IPS-15b (cell line): ENCODE results near the gene TGFA.

Source experiments
- H3K27me3 ChIP-seq: one replicate; pipeline ENCODE4 v1.6.1; 2013; ENCODE audit warnings: low read length; ENCODE audit not compliant: control insufficient read depth, insufficient read depth
- H3K36me3 ChIP-seq: one replicate; pipeline ENCODE4 v1.6.1; 2013; ENCODE audit warnings: low read length; ENCODE audit not compliant: control insufficient read depth, insufficient read depth
- H3K4me1 ChIP-seq: one replicate; pipeline ENCODE4 v1.6.1; 2013; ENCODE audit warnings: mild to moderate bottlenecking, low read length; ENCODE audit not compliant: control insufficient read depth, insufficient read depth
- H3K4me3 ChIP-seq: one replicate; pipeline ENCODE4 v1.5.1; 2013; ENCODE audit warnings: low read depth, low read length
- H3K9ac ChIP-seq: one replicate; pipeline ENCODE4 v1.6.1; 2013; ENCODE audit warnings: low read depth, mild to moderate bottlenecking, low read length
- H3K9me3 ChIP-seq: one replicate; pipeline ENCODE4 v1.6.1; 2013; ENCODE audit warnings: mild to moderate bottlenecking, low read length; ENCODE audit not compliant: control insufficient read depth, insufficient read depth

The TGFA gene

GRCh38 chr2:70520825-70521224 lies 32.8 kb downstream of the TGFA start:
- H3K9me3 ChIP-seq: no peaks in the 10 kb centered on the region
- no peaks in the 10 kb centered on the region for H3K27me3 ChIP-seq
- no peaks in the 10 kb centered on the region for H3K36me3 ChIP-seq
- no peak overlapping the region for H3K9ac ChIP-seq
- H3K4me3 ChIP-seq: no peak overlapping the region
- H3K4me1 ChIP-seq: peaks cover 8% of the 10 kb centered on the region

- Histone ChIP-seq H3K4me1 (peaks cover 8% of the 10 kb centered on the region), H3K36me3 (no peaks in the 10 kb centered on the region), H3K9me3 (no peaks in the 10 kb centered on the region), H3K9ac (no peak overlapping the region), H3K27me3 (no peaks in the 10 kb centered on the region), H3K4me3 (no peak overlapping the region)
Measured at GRCh38 chr2:70519453-70519852, 34.2 kb downstream of the TGFA start.

GRCh38 chr2:70518557-70518956 lies 35.1 kb downstream of the TGFA start:
- peaks cover 1% of the 10 kb centered on the region for H3K4me1 ChIP-seq
- H3K36me3 ChIP-seq: no peaks in the 10 kb centered on the region

GRCh38 chr2:70517804-70518203 lies 35.8 kb downstream of the TGFA start:
- no peak overlapping the region for H3K9ac ChIP-seq
- no peaks in the 10 kb centered on the region for H3K4me1 ChIP-seq
- no peaks in the 10 kb centered on the region for H3K27me3 ChIP-seq
- H3K4me3 ChIP-seq: no peak overlapping the region
- H3K9me3 ChIP-seq: no peaks in the 10 kb centered on the region
- H3K36me3 ChIP-seq: no peaks in the 10 kb centered on the region

More at GRCh38 chr2:70518557-70518956, 35.1 kb downstream of the TGFA start:
- no peak overlapping the region for H3K9ac ChIP-seq
- no peaks in the 10 kb centered on the region for H3K27me3 ChIP-seq
- no peaks in the 10 kb centered on the region for H3K9me3 ChIP-seq
- H3K4me3 ChIP-seq: no peak overlapping the region

GRCh38 chr2:70516596-70516995 lies 37.0 kb downstream of the TGFA start:
- Histone ChIP-seq H3K4me3 (no peak overlapping the region), H3K4me1 (no peaks in the 10 kb centered on the region), H3K36me3 (no peaks in the 10 kb centered on the region), H3K27me3 (no peaks in the 10 kb centered on the region), H3K9me3 (no peaks in the 10 kb centered on the region), H3K9ac (no peak overlapping the region)

GRCh38 chr2:70515938-70516337 lies 37.7 kb downstream of the TGFA start:
- H3K9ac ChIP-seq: no peak overlapping the region

GRCh38 chr2:70514612-70515055 lies 39.0 kb downstream of the TGFA start:
- Histone ChIP-seq H3K4me1 (no peaks in the 10 kb centered on the region), H3K27me3 (no peaks in the 10 kb centered on the region), H3K9me3 (no peaks in the 10 kb centered on the region), H3K4me3 (no peak overlapping the region), H3K9ac (no peak overlapping the region), H3K36me3 (no peaks in the 10 kb centered on the region)

More at GRCh38 chr2:70515938-70516337, 37.7 kb downstream of the TGFA start:
- Histone ChIP-seq H3K4me3 (no peak overlapping the region), H3K27me3 (no peaks in the 10 kb centered on the region), H3K36me3 (no peaks in the 10 kb centered on the region), H3K9me3 (no peaks in the 10 kb centered on the region), H3K4me1 (no peaks in the 10 kb centered on the region)

- H3K27me3 ChIP-seq: no peaks in the 10 kb centered on the region
- H3K36me3 ChIP-seq: no peaks in the 10 kb centered on the region
- H3K9ac ChIP-seq: no peak overlapping the region
- no peak overlapping the region for H3K4me3 ChIP-seq
- no peaks in the 10 kb centered on the region for H3K9me3 ChIP-seq
- H3K4me1 ChIP-seq: no peaks in the 10 kb centered on the region
Measured at GRCh38 chr2:70513738-70514137, 39.9 kb downstream of the TGFA start.

GRCh38 chr2:70511971-70512729 lies 41.5 kb downstream of the TGFA start:
- no peaks in the 10 kb centered on the region for H3K9me3 ChIP-seq
- no peaks in the 10 kb centered on the region for H3K4me1 ChIP-seq
- no peaks in the 10 kb centered on the region for H3K27me3 ChIP-seq
- no peak overlapping the region for H3K9ac ChIP-seq
- H3K4me3 ChIP-seq: no peak overlapping the region
- H3K36me3 ChIP-seq: no peaks in the 10 kb centered on the region

GRCh38 chr2:70510313-70510712 lies 43.3 kb downstream of the TGFA start:
- H3K27me3 ChIP-seq: no peaks in the 10 kb centered on the region
- no peaks in the 10 kb centered on the region for H3K9me3 ChIP-seq
- H3K9ac ChIP-seq: no peak overlapping the region
- H3K4me1 ChIP-seq: no peaks in the 10 kb centered on the region
- no peaks in the 10 kb centered on the region for H3K36me3 ChIP-seq
- no peak overlapping the region for H3K4me3 ChIP-seq

GRCh38 chr2:70509565-70509964 lies 44.1 kb downstream of the TGFA start:
- no peaks in the 10 kb centered on the region for H3K27me3 ChIP-seq
- H3K9ac ChIP-seq: no peak overlapping the region
- no peak overlapping the region for H3K4me3 ChIP-seq
- no peaks in the 10 kb centered on the region for H3K9me3 ChIP-seq
- H3K36me3 ChIP-seq: no peaks in the 10 kb centered on the region
- no peaks in the 10 kb centered on the region for H3K4me1 ChIP-seq

GRCh38 chr2:70508711-70509462 lies 44.7 kb downstream of the TGFA start:
- Histone ChIP-seq H3K4me3 (no peak overlapping the region), H3K27me3 (no peaks in the 10 kb centered on the region), H3K9ac (no peak overlapping the region), H3K4me1 (no peaks in the 10 kb centered on the region), H3K9me3 (no peaks in the 10 kb centered on the region), H3K36me3 (no peaks in the 10 kb centered on the region)
